Measurements from ENCODE around the gene ARHGEF19. TPM values are rescaled to one million over a fixed set of nuclear protein-coding genes. Genes with fewer than 3 reads are reported as not detected.
A peak's percentile ranks its signal among the peaks of the same experiment; 100 is the strongest.

Gene ARHGEF19
- total RNA-seq, 1 donor from 2014 or later: 5.7 TPM

DNA sequence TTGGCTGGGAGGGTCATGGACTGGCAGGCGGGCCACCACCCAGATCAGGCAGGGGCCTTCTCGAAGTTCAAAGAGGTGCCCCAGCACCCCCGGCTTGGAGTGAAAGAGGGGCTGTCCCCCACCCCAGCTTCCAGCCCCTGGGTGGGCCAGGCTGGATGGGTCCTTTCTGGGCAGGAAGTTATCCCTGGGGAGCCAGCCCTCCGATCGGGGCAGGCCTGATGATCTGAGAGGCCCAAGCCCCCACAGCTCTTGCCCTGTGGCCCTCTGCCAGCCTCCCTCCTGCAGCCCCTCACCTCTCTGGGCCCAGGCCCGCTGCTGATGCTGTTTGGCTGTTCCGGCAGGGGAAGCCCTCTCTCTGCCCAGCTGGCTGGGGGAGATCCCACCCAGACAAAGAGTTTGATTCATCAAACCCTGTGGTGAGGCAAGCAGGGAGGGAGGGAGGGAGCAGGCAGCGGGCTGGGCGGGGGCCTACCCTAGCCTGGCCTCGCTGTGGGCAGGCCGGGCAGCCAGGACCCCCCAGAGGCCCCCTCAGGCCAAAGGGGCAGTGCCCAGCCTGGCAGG is 2.5 kb downstream of the ARHGEF19 start:
- Mint-ChIP-seq H3K4me3 (ENCODE audit: unreplicated experiment) (no peak overlapping the region), H3K27me3 (ENCODE audit: low read depth, unreplicated experiment) (peaks cover 3% of the 10 kb centered on the region), H3K4me1 (ENCODE audit: low read depth, unreplicated experiment) (peaks cover 8% of the 10 kb centered on the region), H3K27ac (ENCODE audit: unreplicated experiment) (no peak overlapping the region), H3K36me3 (ENCODE audit: low read depth, unreplicated experiment) (no peaks in the 10 kb centered on the region), H3K9me3 (ENCODE audit: unreplicated experiment) (no peaks in the 10 kb centered on the region)
- Histone ChIP-seq H3K4me2 (ENCODE audit: low read length) (peak overlapping the region; percentile 51), H3K4me3 (ENCODE audit: insufficient read depth, low read depth, low read length) (no peak overlapping the region), H3K27me3 (ENCODE audit: insufficient read depth, low read length) (peaks cover 2% of the 10 kb centered on the region), H3K36me3 (ENCODE audit: insufficient read depth, low read length) (no peaks in the 10 kb centered on the region), H4K20me1 (ENCODE audit: insufficient read depth, low read length) (no peaks in the 10 kb centered on the region), H3K4me1 (ENCODE audit: insufficient read depth, low read length) (peaks cover 11% of the 10 kb centered on the region), H3K27ac (ENCODE audit: low read depth, low read length) (no peak overlapping the region), H3K9ac (ENCODE audit: low read length) (peak overlapping the region; percentile 50), H3K79me2 (ENCODE audit: insufficient read depth, low read length) (no peaks in the 10 kb centered on the region), H2AFZ (ENCODE audit: low read depth, low read length) (peak overlapping the region; percentile 57), H3K9me3 (ENCODE audit: insufficient read depth, low read depth, low read length) (no peaks in the 10 kb centered on the region)
- no peak for FAIRE-seq
- no peak for DNase-seq (ENCODE audit: low read depth)
- TF ChIP-seq, protein P1, sequence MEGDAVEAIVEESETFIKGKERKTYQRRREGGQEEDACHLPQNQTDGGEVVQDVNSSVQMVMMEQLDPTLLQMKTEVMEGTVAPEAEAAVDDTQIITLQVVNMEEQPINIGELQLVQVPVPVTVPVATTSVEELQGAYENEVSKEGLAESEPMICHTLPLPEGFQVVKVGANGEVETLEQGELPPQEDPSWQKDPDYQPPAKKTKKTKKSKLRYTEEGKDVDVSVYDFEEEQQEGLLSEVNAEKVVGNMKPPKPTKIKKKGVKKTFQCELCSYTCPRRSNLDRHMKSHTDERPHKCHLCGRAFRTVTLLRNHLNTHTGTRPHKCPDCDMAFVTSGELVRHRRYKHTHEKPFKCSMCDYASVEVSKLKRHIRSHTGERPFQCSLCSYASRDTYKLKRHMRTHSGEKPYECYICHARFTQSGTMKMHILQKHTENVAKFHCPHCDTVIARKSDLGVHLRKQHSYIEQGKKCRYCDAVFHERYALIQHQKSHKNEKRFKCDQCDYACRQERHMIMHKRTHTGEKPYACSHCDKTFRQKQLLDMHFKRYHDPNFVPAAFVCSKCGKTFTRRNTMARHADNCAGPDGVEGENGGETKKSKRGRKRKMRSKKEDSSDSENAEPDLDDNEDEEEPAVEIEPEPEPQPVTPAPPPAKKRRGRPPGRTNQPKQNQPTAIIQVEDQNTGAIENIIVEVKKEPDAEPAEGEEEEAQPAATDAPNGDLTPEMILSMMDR (IDR thresholded peaks at IDR 0.05; ENCODE audit: insufficient read depth, low read depth, low read length): no peak
- TF ChIP-seq EZH2 (IDR thresholded peaks at IDR 0.05; ENCODE audit: insufficient read depth, low read length): no peak

DNA sequence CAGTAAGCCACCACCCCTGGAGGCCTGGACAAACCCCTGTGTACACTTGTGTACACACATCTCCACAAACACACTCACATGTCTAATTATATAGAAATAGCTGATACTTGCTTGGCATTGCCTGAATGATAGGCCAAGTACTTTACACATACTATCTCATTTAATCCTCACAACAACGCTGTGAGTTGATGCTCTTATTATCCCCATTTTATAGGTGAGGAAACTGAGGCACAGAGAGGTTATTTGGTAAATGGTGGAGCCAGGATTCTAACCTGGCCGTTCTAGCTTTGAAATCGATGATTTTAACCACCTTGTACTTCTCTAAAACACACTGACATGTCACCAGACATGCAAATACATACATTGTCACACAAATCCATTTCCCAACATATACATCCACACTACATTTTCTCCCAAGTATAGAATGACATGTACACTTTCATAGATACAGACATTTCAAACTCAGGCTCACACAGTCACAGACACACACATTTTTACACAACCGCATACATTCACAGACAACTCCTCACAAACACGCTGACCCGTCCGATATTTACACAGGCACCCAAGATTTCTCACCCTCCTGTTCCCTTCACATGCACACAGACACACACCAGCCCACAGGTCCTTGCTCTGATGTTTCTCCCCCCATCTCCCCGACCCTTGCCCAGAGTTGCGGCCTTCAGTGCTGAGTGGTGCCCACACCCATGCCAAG is 3.2 kb downstream of the ARHGEF19 start:
- H3K9ac ChIP-seq (ENCODE audit: low read length): peak overlapping the region; percentile 50
- peaks cover 8% of the 10 kb centered on the region for H3K4me1 Mint-ChIP-seq (ENCODE audit: low read depth, unreplicated experiment)
- H3K79me2 ChIP-seq (ENCODE audit: insufficient read depth, low read length): no peaks in the 10 kb centered on the region
- FAIRE-seq (no peak), DNase-seq (ENCODE audit: low read depth) (no peak)
- no peaks in the 10 kb centered on the region for H3K36me3 Mint-ChIP-seq (ENCODE audit: low read depth, unreplicated experiment)
- no peak overlapping the region for H3K27ac Mint-ChIP-seq (ENCODE audit: unreplicated experiment)
- peak overlapping the region; percentile 32 for H3K4me3 Mint-ChIP-seq (ENCODE audit: unreplicated experiment)
- peak overlapping the region; percentile 28 for H2AFZ ChIP-seq (ENCODE audit: low read depth, low read length)
- H3K4me3 ChIP-seq (ENCODE audit: insufficient read depth, low read depth, low read length): no peak overlapping the region
- no peaks in the 10 kb centered on the region for H3K36me3 ChIP-seq (ENCODE audit: insufficient read depth, low read length)
- no peaks in the 10 kb centered on the region for H4K20me1 ChIP-seq (ENCODE audit: insufficient read depth, low read length)
- no peak overlapping the region for H3K27ac ChIP-seq (ENCODE audit: low read depth, low read length)
- H3K27me3 ChIP-seq (ENCODE audit: insufficient read depth, low read length): peaks cover 2% of the 10 kb centered on the region
- H3K9me3 Mint-ChIP-seq (ENCODE audit: unreplicated experiment): no peaks in the 10 kb centered on the region
- H3K27me3 Mint-ChIP-seq (ENCODE audit: low read depth, unreplicated experiment): peaks cover 3% of the 10 kb centered on the region
- peak overlapping the region; percentile 51 for H3K4me2 ChIP-seq (ENCODE audit: low read length)
- TF ChIP-seq, protein P1 (IDR thresholded peaks at IDR 0.05; ENCODE audit: insufficient read depth, low read depth, low read length): no peak
- TF ChIP-seq EZH2 (IDR thresholded peaks at IDR 0.05; ENCODE audit: insufficient read depth, low read length): no peak
- no peaks in the 10 kb centered on the region for H3K9me3 ChIP-seq (ENCODE audit: insufficient read depth, low read depth, low read length)
- H3K4me1 ChIP-seq (ENCODE audit: insufficient read depth, low read length): peaks cover 11% of the 10 kb centered on the region
